Epithelial cell of esophagus (primary cell): Measurements from ENCODE around the gene AP1M2.
"Not testable (repeated sequence)": the region's sequence is repeated elsewhere in the genome, so short reads cannot be mapped to it uniquely, and the experiment has no call there.

Experiments used
- DNase-seq: peaks from one replicate; pipeline ENCODE4 v3.0.0; 2010; ENCODE audit warnings: low read depth
- H3K4me3 ChIP-seq: 2 replicates; pipeline ENCODE4 v1.5.1; 2011; ENCODE audit warnings: mild to moderate bottlenecking, low read length, control low read depth
- CTCF ChIP-seq: IDR thresholded peaks from 2 replicates; pipeline ENCODE4 v1.5.1; 2011; ENCODE audit warnings: low read depth, mild to moderate bottlenecking, low read length, control low read depth, inconsistent platforms; ENCODE audit not compliant: insufficient read depth; ENCODE audit errors: missing control alignments

AP1M2 gene

DNA sequence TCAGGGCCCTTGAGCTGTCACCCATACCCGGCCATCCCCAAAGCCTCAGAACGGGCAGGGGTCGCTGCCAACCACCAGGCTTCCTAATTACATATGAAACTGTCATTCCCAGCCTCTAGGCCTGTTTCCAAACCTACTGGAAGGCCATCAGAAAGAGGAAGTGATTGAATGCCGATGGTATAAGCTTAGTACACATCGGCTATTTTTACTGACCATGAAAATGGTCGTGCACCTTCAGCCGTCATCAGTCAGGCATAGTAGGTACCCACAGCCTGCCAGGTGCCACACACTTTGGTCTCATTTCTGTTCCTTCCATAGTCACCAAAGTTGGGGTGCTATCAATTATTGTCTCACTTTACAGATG, 31.5 kb downstream of the AP1M2 start:
- DNase-seq = no peak
- H3K4me3 ChIP-seq = no peak overlapping the region
- no peak for TF ChIP-seq CTCF

DNA sequence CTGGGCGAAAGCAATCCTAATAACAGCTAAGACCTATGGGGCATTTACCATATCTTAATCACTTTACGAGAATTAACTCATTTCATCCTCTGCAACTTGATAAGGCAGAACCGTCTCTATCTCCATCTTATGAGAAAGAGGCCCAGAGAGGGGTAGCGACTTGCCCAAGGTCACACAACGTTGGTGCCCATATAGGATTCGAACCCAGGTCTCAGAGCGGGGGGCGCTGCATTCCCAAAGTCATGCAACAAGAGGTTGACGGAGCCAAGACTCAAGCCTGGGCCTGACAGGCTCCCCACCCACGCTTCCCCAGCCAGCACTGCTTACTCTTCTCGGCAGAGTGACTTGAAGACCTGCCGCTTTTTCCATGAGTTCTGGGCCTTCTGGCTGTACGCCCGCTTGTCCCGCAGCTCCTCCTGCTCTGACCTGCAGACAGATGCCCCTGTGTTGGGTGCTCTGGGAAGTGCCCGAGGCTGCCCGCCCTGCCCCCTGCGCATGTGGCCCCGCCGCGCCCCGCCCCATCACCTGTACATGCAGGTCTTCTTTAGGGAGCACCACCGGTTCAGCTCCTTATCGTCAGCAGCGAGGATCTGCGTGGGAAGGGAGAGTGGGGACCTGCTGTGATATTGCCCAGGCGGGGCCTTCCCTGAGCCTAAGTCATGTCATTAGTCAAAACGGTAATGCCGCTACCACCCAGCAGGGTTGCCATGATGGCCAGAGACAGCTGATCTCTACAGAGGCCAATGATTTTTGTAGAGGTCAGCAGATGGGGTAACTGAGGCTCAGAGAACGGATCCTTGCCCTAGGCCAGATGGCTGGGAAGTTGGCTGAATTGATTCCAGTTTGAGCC, 32.1 kb downstream of the AP1M2 start:
- peak; percentile 94 for DNase-seq
- no peak overlapping the region for H3K4me3 ChIP-seq
- TF ChIP-seq CTCF = peak; percentile 39

- peak; percentile 95 for DNase-seq
- H3K4me3 ChIP-seq = no peak overlapping the region
- TF ChIP-seq CTCF = no peak
Measured at GRCh38 chr19:10553943-10554381, 33.1 kb downstream of the AP1M2 start.

- TF ChIP-seq CTCF = no peak
- DNase-seq = no peak
- no peak overlapping the region for H3K4me3 ChIP-seq
Measured at GRCh38 chr19:10553087-10553667, 33.9 kb downstream of the AP1M2 start.

DNA sequence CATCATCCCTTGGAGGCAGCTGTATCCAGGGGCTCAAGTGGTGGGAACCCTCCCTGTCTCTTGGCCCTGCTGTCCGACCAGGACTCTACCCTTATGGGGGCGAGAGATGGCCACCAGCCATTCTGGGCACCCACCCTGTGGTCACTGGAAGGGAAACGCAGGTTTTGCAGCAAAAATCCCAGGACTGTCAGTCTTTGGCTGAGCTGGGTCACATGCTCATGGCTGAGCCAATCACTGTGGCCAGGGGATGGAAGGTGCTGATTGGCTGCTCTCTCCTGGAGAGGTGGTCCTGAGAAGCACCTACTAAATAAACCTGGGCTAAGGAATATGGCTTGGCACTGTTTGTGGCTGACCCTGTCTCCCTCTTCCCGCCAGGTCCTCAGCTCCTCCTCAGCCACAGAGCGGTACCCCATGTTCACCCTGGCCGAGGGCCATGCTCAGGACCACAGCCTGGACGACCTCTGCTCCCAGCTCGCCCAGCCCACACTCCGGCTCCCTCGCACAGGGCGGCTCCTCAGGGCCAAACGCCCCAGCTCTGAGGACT, 34.5 kb downstream of the AP1M2 start:
- TF ChIP-seq CTCF = no peak
- no peak overlapping the region for H3K4me3 ChIP-seq
- no peak for DNase-seq

- peak; percentile 53 for TF ChIP-seq CTCF
- DNase-seq = peak; percentile 81
- H3K4me3 ChIP-seq = no peak overlapping the region
Measured at GRCh38 chr19:10551698-10552301, 35.3 kb downstream of the AP1M2 start.

GRCh38 chr19:10551006-10551405, 36.1 kb downstream of the AP1M2 start:
- DNase-seq, H3K4me3 ChIP-seq: not testable (repeated sequence)
